B cell (primary cell): ENCODE results near the gene MRGPRG. TPM values are rescaled to one million over a fixed set of nuclear protein-coding genes. Genes with fewer than 3 reads are reported as not detected.

Experiments used
- ATAC-seq: fragments of 200-7000 bp; cut with Tn5 transposase; one replicate; pipeline ENCODE4 v1.10.0; 2021; ENCODE audit warnings: low read depth, mild to moderate bottlenecking, moderate number of reproducible peaks, moderate library complexity
- CTCF ChIA-PET: fragments of 350-600 bp; sonication (Branson Sonifier 250); formaldehyde crosslinking; loops from one replicate; lab custom pipeline; 2021; ENCODE audit warnings: antibody characterized with exemption, inconsistent platforms; lab: Charles Lee
- POLR2A ChIA-PET: fragments of 350-600 bp; sonication (Branson Sonifier 250); formaldehyde crosslinking; loops from one replicate; lab custom pipeline; 2021; ENCODE audit warnings: antibody characterized with exemption; lab: Charles Lee
- DNase-seq: peaks from one replicate; pipeline ENCODE4 v3.0.0; 2013
- H2AFZ ChIP-seq: 2 replicates; pipeline ENCODE4 v1.6.1; 2012; ENCODE audit warnings: mild to moderate bottlenecking, low read depth, low read length; ENCODE audit not compliant: insufficient read depth, poor library complexity, severe bottlenecking
- H3K27ac ChIP-seq, 2 donors: 1 replicate in 1 of 2; 2 replicates in 1 of 2; pipeline ENCODE4 v1.5.1; 2012 to 2013; ENCODE audit warnings: low read length in 2 of 2, mild to moderate bottlenecking in 2 of 2, moderate library complexity in 1 of 2
- H3K27me3 ChIP-seq, 4 experiments: fragments of 200-600 bp in 1 of 4; sonication (generic) in 1 of 4; replicated peaks in 1 of 4; 1 replicate in 2 of 4; 2 replicates in 2 of 4; pipeline versions ENCODE4 v1.6.1 to v1.7.0; 2013 to 2016; ENCODE audit warnings: low read length in 3 of 4, mild to moderate bottlenecking in 2 of 4, mixed read lengths in 1 of 4, moderate library complexity in 1 of 4; ENCODE audit not compliant: insufficient read depth in 4 of 4, control insufficient read depth in 3 of 4; ENCODE audit errors: control extremely low read depth in 1 of 4
- H3K36me3 ChIP-seq, 2 experiments: replicated peaks in 1 of 2; 1 replicate in 1 of 2; 2 replicates in 1 of 2; pipeline versions ENCODE4 v1.6.1 to v1.7.1; 2013; ENCODE audit warnings: low read length in 1 of 2; ENCODE audit not compliant: insufficient read depth in 2 of 2, control insufficient read depth in 1 of 2; ENCODE audit errors: control extremely low read depth in 1 of 2, extremely low read depth in 1 of 2
- H3K4me1 ChIP-seq, 2 donors: fragments of 200-600 bp in 1 of 2; sonication (generic) in 1 of 2; 1 replicate in 1 of 2; 2 replicates in 1 of 2; pipeline versions ENCODE4 v1.5.1 to v1.6.1; 2013 to 2017; ENCODE audit warnings: low read length in 2 of 2; ENCODE audit not compliant: control insufficient read depth in 2 of 2, insufficient read depth in 2 of 2
- H3K4me2 ChIP-seq: replicated peaks from 2 replicates; pipeline ENCODE3; 2012; ENCODE audit warnings: mild to moderate bottlenecking, low read depth, low read length; ENCODE audit not compliant: poor library complexity, severe bottlenecking
- H3K4me3 ChIP-seq, 5 experiments: fragments of 200-600 bp in 1 of 5; sonication (generic) in 1 of 5; 1 replicate in 3 of 5; 2 replicates in 2 of 5; pipeline versions ENCODE4 v1.5.1 to v1.7.0; 2011 to 2016; ENCODE audit warnings: low read length in 4 of 5, mild to moderate bottlenecking in 4 of 5, low read depth in 2 of 5, control low read depth in 1 of 5, moderate library complexity in 1 of 5; ENCODE audit not compliant: insufficient read depth in 1 of 5; ENCODE audit errors: control extremely low read depth in 1 of 5, extremely low read depth in 1 of 5
- H3K79me2 ChIP-seq: fragments of 200-600 bp; sonication (generic); one replicate; pipeline ENCODE4 v1.6.0; 2016; ENCODE audit warnings: low read length; ENCODE audit not compliant: control insufficient read depth, insufficient read depth
- H3K9ac ChIP-seq: fragments of 200-600 bp; sonication (generic); 2 replicates; pipeline ENCODE4 v1.6.1; 2017; ENCODE audit warnings: mild to moderate bottlenecking, low read length, moderate library complexity
- H3K9me3 ChIP-seq, 3 donors: one replicate each; pipeline versions ENCODE4 v1.6.1 to v1.7.1; 2013; ENCODE audit warnings: low read length in 2 of 3; ENCODE audit not compliant: control insufficient read depth in 2 of 3, insufficient read depth in 1 of 3; ENCODE audit errors: control extremely low read depth in 1 of 3
- H4K20me1 ChIP-seq: 2 replicates; pipeline ENCODE4 v1.6.0; 2012; ENCODE audit warnings: mild to moderate bottlenecking, low read length; ENCODE audit not compliant: insufficient read depth, control insufficient read depth, poor library complexity, severe bottlenecking
- H3K27ac Mint-ChIP-seq: one replicate; pipeline ENCODE4 v1.8.0; 2021; ENCODE audit warnings: mixed read lengths
- H3K27me3 Mint-ChIP-seq: one replicate; pipeline ENCODE4 v1.8.0; 2021; ENCODE audit warnings: mixed read lengths
- H3K4me1 Mint-ChIP-seq: one replicate; pipeline ENCODE4 v1.8.0; 2021; ENCODE audit warnings: mixed read lengths
- H3K4me3 Mint-ChIP-seq: one replicate; pipeline ENCODE4 v1.8.0; 2021; ENCODE audit warnings: mixed read lengths
- H3K9me3 Mint-ChIP-seq: one replicate; pipeline ENCODE4 v1.8.0; 2022; ENCODE audit warnings: mixed read lengths; ENCODE audit not compliant: insufficient read depth
- EZH2 ChIP-seq: IDR thresholded peaks from 2 replicates; pipeline ENCODE4 v1.6.1; 2012; ENCODE audit warnings: borderline replicate concordance, low read depth, mild to moderate bottlenecking, moderate library complexity, low read length; ENCODE audit not compliant: insufficient read depth, poor library complexity, severe bottlenecking
- WGBS: methylation state at CpG from one replicate; pipeline ENCODE4 v1.1.5; 2013; ENCODE audit warnings: missing lambda C conversion rate; ENCODE audit not compliant: insufficient coverage; 5-methylcytosine and 5-hydroxymethylcytosine counted together
- intact Hi-C: fragments of 100-400 bp; cut with micrococcal nuclease; formaldehyde crosslinking; loops from one replicate; pipeline ENCODE4 v1.10.0; 2022
- polyA plus RNA-seq: library from polyadenylated mRNA; depleted of rRNA; stranded (reverse); fragments of >200 nt; gene quantifications from 2 replicates; pipeline ENCODE4 v1.2.3, GENCODE V29; 2012
- total RNA-seq, 2 donors: library from RNA; stranded (reverse); fragments of 120-200 nt in 1 of 2; gene quantifications; 1 replicate in 1 of 2; 2 replicates in 1 of 2; pipeline versions ENCODE4 v1.2.3 to v1.2.4, GENCODE V29; 2013 to 2022
- TF ChIP-seq, protein P1 (sequence below): fragments of 200-600 bp; IDR thresholded peaks from one replicate; pipeline ENCODE4 v1.8.0; 2022; ENCODE audit warnings: antibody characterized with exemption, mild to moderate bottlenecking

Gene MRGPRG
- total and polyA plus RNA-seq, 2 donors (not counting 1 experiment from before 2014, with no cell fraction given) = not detected

DNA sequence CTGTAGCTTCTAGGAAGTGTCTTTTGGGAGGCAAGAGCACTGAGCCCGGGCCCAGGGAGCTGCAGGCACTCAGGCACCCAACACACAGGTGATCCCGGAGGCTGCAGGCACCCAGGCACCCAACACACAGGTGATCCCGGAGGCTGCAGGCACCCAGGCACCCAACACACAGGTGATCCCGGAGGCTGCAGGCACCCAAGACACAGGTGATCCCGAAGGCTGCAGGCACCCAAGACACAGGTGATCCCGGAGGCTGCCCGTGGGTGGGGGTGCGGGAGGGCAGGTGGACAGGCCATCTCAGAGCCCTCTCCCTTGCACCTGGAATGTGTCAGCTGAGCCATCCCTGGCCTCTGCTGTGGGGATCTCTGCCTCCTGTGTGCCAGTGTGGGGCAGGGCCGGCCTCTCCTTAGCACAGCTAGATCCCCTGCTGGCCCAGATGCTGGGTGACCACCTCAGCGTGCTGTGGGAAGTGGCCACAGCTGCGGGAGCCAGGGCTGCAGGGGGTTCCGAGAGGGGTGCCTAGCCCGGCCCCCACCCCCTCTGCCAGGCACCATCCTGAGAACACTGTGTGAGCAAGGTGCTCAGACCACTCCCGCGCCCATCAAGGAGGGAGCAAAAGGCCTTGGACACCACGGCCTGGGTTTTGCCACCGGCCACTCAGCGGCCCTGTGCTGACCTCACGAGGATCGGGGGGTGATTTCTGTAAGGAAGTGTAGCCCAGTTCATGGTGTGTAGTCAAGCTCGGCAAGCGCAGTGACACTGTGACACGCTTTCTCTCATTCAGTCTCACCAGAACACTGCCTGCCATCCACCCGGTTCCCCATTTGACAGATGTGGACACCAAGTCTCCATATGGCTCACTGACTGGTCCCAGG is 14.2 kb downstream of the MRGPRG start:
- Histone ChIP-seq H2AFZ (no peak overlapping the region), H3K79me2 (no peaks in the 10 kb centered on the region), H3K4me1 (no peaks in the 10 kb centered on the region), H3K4me2 (no peak overlapping the region), H3K4me3 (no peak overlapping the region), H3K36me3 (no peaks in the 10 kb centered on the region), H3K9me3 (peaks cover 0 to 15% (median 0%) of the 10 kb centered on the region in 3 donors), H3K9ac (no peak overlapping the region), H3K27me3 (peaks cover 0 to 14% (median 4%) of the 10 kb centered on the region in 4 experiments), H4K20me1 (no peaks in the 10 kb centered on the region), H3K27ac (no peak overlapping the region)
- TF ChIP-seq, protein P1, sequence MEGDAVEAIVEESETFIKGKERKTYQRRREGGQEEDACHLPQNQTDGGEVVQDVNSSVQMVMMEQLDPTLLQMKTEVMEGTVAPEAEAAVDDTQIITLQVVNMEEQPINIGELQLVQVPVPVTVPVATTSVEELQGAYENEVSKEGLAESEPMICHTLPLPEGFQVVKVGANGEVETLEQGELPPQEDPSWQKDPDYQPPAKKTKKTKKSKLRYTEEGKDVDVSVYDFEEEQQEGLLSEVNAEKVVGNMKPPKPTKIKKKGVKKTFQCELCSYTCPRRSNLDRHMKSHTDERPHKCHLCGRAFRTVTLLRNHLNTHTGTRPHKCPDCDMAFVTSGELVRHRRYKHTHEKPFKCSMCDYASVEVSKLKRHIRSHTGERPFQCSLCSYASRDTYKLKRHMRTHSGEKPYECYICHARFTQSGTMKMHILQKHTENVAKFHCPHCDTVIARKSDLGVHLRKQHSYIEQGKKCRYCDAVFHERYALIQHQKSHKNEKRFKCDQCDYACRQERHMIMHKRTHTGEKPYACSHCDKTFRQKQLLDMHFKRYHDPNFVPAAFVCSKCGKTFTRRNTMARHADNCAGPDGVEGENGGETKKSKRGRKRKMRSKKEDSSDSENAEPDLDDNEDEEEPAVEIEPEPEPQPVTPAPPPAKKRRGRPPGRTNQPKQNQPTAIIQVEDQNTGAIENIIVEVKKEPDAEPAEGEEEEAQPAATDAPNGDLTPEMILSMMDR = no peak
- no peak for TF ChIP-seq EZH2
- WGBS = 88% methylated on average over 19 of the region's 24 CpGs
- intact Hi-C loops = no loop called here
- Mint-ChIP-seq H3K4me1 (no peaks in the 10 kb centered on the region), H3K4me3 (no peak overlapping the region), H3K27ac (no peak overlapping the region), H3K9me3 (no peaks in the 10 kb centered on the region), H3K27me3 (peaks cover 5% of the 10 kb centered on the region)
- ChIA-PET POLR2A (no interaction called here), CTCF (no interaction called here)
- DNase-seq (no peak), ATAC-seq (no peak)
